Naive B cell (primary cell): Measurements from ENCODE around the gene EDC3. TPM values are rescaled to one million over a fixed set of nuclear protein-coding genes. Genes with fewer than 3 reads are reported as not detected.
A peak's percentile ranks its signal among the peaks of the same experiment; 100 is the strongest.
"Not testable (repeated sequence)": the region's sequence is repeated elsewhere in the genome, so short reads cannot be mapped to it uniquely, and the experiment has no call there.

Source experiments
- ATAC-seq, 2 donors: fragments of 150-1000 bp; cut with Tn5 transposase; 2 replicates each; pipeline ENCODE4 v1.10.0; 2021; ENCODE audit warnings: low read depth in 2 of 2, mild to moderate bottlenecking in 2 of 2, moderate library complexity in 2 of 2
- DNase-seq: peaks from one replicate; pipeline ENCODE4 v3.0.0; 2022
- H3K27ac Mint-ChIP-seq, 6 donors: one replicate each; pipeline ENCODE4 v1.8.0; 2020 to 2022; ENCODE audit warnings: mild to moderate bottlenecking in 6 of 6, mixed read lengths in 6 of 6, moderate library complexity in 5 of 6, inconsistent platforms in 2 of 6
- H3K27me3 Mint-ChIP-seq, 3 donors: one replicate each; pipeline ENCODE4 v1.8.0; 2021 to 2022; ENCODE audit warnings: mixed read lengths in 3 of 3, mild to moderate bottlenecking in 1 of 3
- H3K36me3 Mint-ChIP-seq, 2 donors: one replicate each; pipeline ENCODE4 v1.8.0; 2020 to 2022; ENCODE audit warnings: mixed read lengths in 2 of 2, inconsistent platforms in 1 of 2, mild to moderate bottlenecking in 1 of 2
- H3K4me1 Mint-ChIP-seq, 3 donors: one replicate each; pipeline ENCODE4 v1.8.0; 2020 to 2022; ENCODE audit warnings: mixed read lengths in 3 of 3, inconsistent platforms in 1 of 3, mild to moderate bottlenecking in 1 of 3, moderate library complexity in 1 of 3
- H3K4me3 Mint-ChIP-seq, 8 donors: one replicate each; pipeline ENCODE4 v1.8.0; 2020 to 2022; ENCODE audit warnings: mild to moderate bottlenecking in 8 of 8, mixed read lengths in 8 of 8, moderate library complexity in 8 of 8, inconsistent platforms in 2 of 8
- H3K9me3 Mint-ChIP-seq, 7 donors: one replicate each; pipeline ENCODE4 v1.8.0; 2020 to 2022; ENCODE audit warnings: mixed read lengths in 7 of 7, mild to moderate bottlenecking in 5 of 7, inconsistent platforms in 2 of 7, moderate library complexity in 1 of 7
- polyA plus RNA-seq, 6 donors: library from polyadenylated mRNA; unstranded; fragments of 300-500 nt; fragmentation: Illumina TruSeq; gene quantifications; one replicate each; pipeline ENCODE4 v1.2.3, GENCODE V29; 2021; ENCODE audit warnings: low read depth in 6 of 6

EDC3 gene
- polyA plus RNA-seq, 6 donors from 2014 or later: 14.4 to 30.1 (median 24.1) TPM

DNA sequence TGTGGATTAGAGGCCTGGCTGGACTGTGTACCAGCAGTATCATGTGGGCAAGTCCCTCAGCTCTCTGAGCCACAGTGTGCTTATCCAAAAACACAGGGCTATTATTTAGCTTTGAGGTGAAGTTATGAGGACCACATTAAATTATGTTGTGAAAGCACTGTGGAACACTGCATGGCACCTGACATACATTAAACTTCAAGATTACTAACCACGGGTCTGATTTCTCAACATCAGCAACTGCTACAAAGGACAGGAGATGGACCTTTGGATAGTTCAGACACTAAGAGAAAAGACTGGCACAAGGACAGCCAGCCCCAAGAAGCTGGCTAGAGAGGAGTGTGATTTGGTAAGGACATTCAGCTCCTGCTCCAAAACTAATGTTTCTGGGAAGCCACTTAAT is 58.8 kb downstream of the EDC3 start:
- Mint-ChIP-seq H3K27ac (peak overlapping the region in 1 of 6 donors; percentile 62), H3K27me3 (no peaks in the 10 kb centered on the region), H3K36me3 (peaks cover 13 to 41% of the 10 kb centered on the region in 2 donors), H3K9me3 (no peaks in the 10 kb centered on the region), H3K4me1 (peaks cover 10 to 17% (median 15%) of the 10 kb centered on the region in 3 donors), H3K4me3 (no peak overlapping the region)
- DNase-seq: no peak
- no peak for ATAC-seq

DNA sequence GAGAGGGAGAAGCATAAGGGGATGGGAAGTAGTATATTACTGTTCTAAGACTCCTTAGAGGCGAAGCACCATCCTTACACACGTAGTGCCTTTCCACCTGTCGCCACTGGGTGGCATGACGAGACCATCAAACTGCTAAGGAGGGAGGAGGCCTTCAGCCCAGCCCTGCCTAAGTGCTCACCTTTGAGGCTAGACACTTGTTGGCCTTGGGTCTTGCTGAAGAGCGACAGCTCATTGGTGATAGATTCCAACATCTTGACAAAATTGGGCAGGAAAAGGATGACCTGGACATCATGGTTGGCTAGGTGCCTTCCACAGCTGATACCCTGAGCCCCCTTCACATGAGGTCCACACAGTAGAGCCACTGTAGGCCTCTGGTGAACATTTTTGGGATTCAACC is 60.6 kb downstream of the EDC3 start:
- no peak overlapping the region for H3K4me3 Mint-ChIP-seq
- no peaks in the 10 kb centered on the region for H3K9me3 Mint-ChIP-seq
- no peaks in the 10 kb centered on the region for H3K27me3 Mint-ChIP-seq
- peak; percentile 67 for DNase-seq
- peaks cover 13 to 41% of the 10 kb centered on the region in 2 donors for H3K36me3 Mint-ChIP-seq
- peak overlapping the region in 2 of 6 donors; percentile 4 to 68 for H3K27ac Mint-ChIP-seq
- peak; percentile 57 to 62 for ATAC-seq
- H3K4me1 Mint-ChIP-seq: peaks cover 25 to 32% (median 31%) of the 10 kb centered on the region in 3 donors

DNA sequence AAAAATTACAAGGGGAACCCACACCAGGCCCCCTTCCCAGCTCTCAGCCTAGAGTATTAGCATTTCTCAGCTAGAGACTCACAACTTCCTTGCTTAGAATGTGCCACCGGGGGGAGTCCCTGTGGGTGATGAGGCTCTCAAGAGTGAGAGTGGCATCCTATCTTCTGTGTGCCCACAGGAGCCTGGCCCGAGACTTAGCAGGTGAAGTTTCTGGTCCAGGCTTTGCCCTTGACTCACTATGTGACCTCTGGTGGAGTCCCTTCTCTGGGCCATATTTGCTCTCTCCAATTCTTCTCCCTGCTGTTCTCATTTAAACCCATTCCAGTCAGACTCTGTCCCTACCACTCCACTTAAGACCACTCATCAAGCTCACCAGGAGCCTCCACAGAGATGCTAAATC is 62.0 kb downstream of the EDC3 start:
- DNase-seq: no peak
- no peak for ATAC-seq
- Mint-ChIP-seq H3K4me1 (peaks cover 38 to 43% (median 41%) of the 10 kb centered on the region in 3 donors), H3K36me3 (peaks cover 13 to 34% of the 10 kb centered on the region in 2 donors), H3K27ac (no peak overlapping the region), H3K9me3 (no peaks in the 10 kb centered on the region), H3K27me3 (no peaks in the 10 kb centered on the region), H3K4me3 (no peak overlapping the region)

DNA sequence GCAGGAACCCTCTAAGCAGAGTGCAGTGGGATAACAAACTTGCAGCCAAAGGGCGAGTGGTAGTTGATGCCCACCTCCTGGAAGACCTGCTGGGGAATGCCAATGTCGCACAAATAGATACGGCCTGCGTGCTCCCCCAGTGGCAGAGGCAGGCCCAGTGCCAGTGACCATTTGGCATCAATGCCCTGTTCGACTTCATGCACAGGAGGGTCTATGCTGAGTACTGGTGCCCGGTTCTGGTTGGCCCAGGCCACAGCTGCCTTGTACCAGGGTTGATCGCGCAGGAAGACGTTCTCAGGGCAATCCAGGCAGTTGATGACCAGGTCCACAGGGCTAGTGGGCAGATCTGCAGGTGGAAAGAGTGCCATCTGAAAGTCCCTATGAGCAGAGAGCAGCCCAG is 63.2 kb downstream of the EDC3 start:
- Mint-ChIP-seq H3K36me3 (peaks cover 13 to 32% of the 10 kb centered on the region in 2 donors), H3K4me3 (no peak overlapping the region), H3K4me1 (peaks cover 49 to 55% (median 50%) of the 10 kb centered on the region in 3 donors), H3K27ac (no peak overlapping the region), H3K27me3 (no peaks in the 10 kb centered on the region), H3K9me3 (no peaks in the 10 kb centered on the region)
- DNase-seq (no peak), ATAC-seq (no peak)

DNA sequence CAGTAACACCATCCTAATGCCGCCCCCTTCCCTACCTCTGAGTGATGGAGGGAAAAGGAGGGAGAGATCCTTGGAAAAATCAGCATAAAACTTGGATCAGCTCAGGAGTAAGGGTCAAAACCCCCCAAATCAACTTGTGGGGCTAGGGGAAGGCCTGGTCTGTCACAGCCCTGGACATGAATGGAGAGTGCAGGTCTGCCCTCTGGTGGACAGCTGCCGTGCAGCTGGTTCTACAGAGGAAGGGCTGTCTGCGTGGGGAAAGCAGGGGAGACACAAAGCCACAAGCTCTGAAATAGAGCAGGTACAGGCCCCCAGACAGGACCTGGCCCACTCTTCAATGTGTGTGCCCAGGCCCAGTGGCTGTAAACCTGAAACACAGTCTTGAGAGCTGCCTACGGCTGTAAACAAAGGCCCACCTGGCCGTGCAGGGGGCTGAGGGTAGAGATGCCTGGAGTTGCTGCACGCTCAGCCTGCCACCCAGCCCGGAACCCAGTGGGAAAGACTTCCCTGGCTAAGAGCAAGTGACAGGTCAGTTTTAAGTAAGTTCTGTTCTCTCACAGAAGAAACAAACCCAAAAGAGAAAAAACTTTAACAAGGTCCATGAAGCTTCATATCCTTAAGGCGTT is 63.8 kb downstream of the EDC3 start:
- Mint-ChIP-seq H3K4me1 (peaks cover 54 to 61% (median 56%) of the 10 kb centered on the region in 3 donors), H3K27me3 (no peaks in the 10 kb centered on the region), H3K27ac (peak overlapping the region in 4 of 6 donors; percentile 37 to 65 (median 40)), H3K36me3 (peaks cover 18 to 32% of the 10 kb centered on the region in 2 donors), H3K4me3 (no peak overlapping the region), H3K9me3 (no peaks in the 10 kb centered on the region)
- DNase-seq (peak; percentile 60), ATAC-seq (peak; percentile 20 to 26)

DNA sequence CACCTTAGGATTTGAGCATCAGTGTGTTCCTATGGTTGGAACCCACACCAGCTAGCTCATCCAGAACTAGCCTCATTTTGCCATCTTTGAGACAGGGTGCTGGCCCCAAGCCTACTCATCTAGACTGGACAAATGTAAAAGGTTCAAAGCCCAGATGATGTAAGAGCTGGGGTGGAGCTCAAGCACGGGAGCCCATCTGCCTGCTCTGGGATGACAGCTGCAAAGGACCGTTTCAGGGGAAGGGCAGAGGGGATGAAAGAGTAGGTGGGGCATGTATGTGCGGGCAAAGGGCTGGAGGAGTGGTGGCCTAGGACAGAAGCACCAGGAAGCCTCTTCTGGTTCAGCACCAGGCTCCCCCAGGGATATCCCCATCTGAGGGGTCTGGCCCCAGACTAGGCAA is 64.4 kb downstream of the EDC3 start:
- Mint-ChIP-seq H3K9me3 (no peaks in the 10 kb centered on the region), H3K4me1 (peaks cover 57 to 67% (median 62%) of the 10 kb centered on the region in 3 donors), H3K36me3 (peaks cover 12 to 32% of the 10 kb centered on the region in 2 donors), H3K27me3 (no peaks in the 10 kb centered on the region), H3K27ac (peak overlapping the region in 2 of 6 donors; percentile 38 to 65), H3K4me3 (peak overlapping the region in 1 of 8 donors; percentile 10)
- ATAC-seq (no peak), DNase-seq (no peak)

DNA sequence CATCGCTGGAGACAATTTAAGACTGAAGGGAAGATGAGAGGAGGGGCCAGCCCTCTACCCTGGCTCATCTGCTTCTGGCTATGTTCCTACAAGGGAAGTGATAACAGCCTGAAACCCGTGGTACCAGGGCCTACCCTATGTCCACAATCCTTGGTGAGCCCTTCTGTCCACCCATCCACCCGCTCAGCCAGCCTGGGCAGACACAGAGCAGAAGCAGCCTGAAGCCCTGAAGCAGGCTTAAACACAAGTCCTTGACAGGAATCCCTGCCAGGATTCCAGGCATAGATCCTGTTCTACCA is 64.8 kb downstream of the EDC3 start:
- Mint-ChIP-seq H3K36me3 (peaks cover 9 to 28% of the 10 kb centered on the region in 2 donors), H3K27me3 (no peaks in the 10 kb centered on the region), H3K27ac (peak overlapping the region in 4 of 6 donors; percentile 38 to 94 (median 77)), H3K4me1 (peaks cover 56 to 70% (median 61%) of the 10 kb centered on the region in 3 donors), H3K9me3 (no peaks in the 10 kb centered on the region), H3K4me3 (no peak overlapping the region)
- DNase-seq (no peak), ATAC-seq (no peak)

DNA sequence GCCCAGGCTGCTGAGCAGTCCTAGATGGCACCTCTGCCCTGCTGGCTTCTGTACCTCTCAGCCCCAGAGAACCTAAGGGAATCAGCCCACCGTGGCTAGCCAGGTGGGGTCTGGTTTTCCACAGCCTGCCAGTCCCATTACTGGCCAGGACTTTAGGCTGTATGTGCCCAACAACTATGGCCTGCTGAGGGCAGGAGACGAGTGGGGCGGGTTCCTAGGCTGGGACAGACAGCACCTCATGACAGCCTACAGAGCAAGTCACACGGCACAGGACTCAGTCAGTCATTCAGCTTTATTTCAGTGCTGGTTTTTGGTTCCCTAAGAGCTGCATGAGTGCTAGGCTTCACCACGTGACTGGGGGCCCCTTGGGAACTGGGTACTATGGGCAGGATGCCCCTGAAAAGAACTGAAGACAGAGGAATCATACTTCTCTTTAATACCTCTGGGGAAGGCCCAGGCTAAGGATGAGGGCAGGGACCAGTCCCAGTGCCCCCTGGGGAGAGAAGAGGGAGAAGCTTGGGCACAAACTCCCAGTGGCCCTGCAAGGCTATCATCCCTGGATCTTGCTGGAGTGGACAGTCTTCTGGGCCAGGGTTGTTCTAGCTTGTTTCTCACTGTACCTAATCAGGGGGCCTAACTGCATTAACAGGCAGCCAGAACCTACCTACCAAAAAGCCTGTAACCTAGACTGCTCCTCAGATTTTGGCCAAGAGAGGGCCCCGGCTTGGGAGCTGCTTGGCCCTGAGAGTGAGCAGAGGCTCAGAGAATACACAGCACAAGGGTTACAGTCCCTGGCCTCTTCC is 65.3 kb downstream of the EDC3 start:
- peak overlapping the region in 5 of 8 donors; percentile 2 to 78 (median 50) for H3K4me3 Mint-ChIP-seq
- peak; percentile 78 for DNase-seq

DNA sequence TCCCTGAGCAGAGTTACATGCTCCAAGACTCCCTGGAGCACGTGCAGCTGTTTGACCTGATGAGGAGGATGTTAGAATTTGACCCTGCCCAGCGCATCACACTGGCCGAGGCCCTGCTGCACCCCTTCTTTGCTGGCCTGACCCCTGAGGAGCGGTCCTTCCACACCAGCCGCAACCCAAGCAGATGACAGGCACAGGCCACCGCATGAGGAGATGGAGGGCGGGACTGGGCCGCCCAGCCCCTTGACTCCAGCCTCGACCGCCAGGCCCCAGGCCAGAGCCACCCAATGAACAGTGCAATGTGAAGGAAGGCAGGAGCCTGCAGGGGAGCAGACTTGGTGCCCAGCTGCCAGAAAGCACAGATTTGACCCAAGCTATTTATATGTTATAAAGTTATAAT is 66.1 kb downstream of the EDC3 start:
- H3K9me3 Mint-ChIP-seq, H3K27me3 Mint-ChIP-seq, ATAC-seq, H3K4me3 Mint-ChIP-seq, DNase-seq: not testable (repeated sequence)
- H3K4me1 Mint-ChIP-seq: peaks cover 57 to 71% (median 57%) of the 10 kb centered on the region in 3 donors
- H3K36me3 Mint-ChIP-seq: peaks cover 4 to 18% of the 10 kb centered on the region in 2 donors
- H3K27ac Mint-ChIP-seq: peak overlapping the region in 5 of 6 donors; percentile 64 to 94 (median 89)

More for the DNA sequence above, 65.3 kb downstream of the EDC3 start:
- ATAC-seq: peak; percentile 68 to 69
- Mint-ChIP-seq H3K27ac (peak overlapping the region; percentile 8 to 94 (median 80)), H3K9me3 (no peaks in the 10 kb centered on the region), H3K27me3 (no peaks in the 10 kb centered on the region), H3K36me3 (peaks cover 4 to 23% of the 10 kb centered on the region in 2 donors), H3K4me1 (peaks cover 56 to 72% (median 57%) of the 10 kb centered on the region in 3 donors)

DNA sequence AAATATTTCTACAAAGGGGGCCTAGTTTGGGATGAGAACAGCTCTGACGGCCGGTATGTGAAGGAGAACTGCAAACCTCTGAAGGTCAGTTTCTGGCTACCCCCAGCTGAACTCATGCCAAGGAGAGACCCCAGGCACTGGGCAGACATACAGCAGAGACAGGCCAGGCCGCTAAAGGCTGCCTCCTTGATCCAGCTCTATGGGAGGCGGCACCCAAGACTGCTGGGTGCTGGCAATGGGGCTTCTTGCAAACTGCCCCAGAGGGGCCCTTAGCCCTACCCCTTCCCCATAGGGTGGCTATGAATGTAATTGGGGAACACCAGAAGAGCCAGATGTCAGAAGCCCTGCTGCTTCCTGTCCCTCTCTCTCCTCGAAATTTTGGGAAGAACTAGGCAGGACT is 66.9 kb downstream of the EDC3 start:
- no peaks in the 10 kb centered on the region for H3K9me3 Mint-ChIP-seq
- no peak for DNase-seq
- H3K4me1 Mint-ChIP-seq: peaks cover 55 to 71% (median 57%) of the 10 kb centered on the region in 3 donors
- peak overlapping the region in 5 of 6 donors; percentile 33 to 90 (median 74) for H3K27ac Mint-ChIP-seq
- peaks cover 4 to 10% of the 10 kb centered on the region in 2 donors for H3K36me3 Mint-ChIP-seq
- no peak for ATAC-seq
- peak overlapping the region in 4 of 8 donors; percentile 20 to 61 (median 38) for H3K4me3 Mint-ChIP-seq
- no peaks in the 10 kb centered on the region for H3K27me3 Mint-ChIP-seq

DNA sequence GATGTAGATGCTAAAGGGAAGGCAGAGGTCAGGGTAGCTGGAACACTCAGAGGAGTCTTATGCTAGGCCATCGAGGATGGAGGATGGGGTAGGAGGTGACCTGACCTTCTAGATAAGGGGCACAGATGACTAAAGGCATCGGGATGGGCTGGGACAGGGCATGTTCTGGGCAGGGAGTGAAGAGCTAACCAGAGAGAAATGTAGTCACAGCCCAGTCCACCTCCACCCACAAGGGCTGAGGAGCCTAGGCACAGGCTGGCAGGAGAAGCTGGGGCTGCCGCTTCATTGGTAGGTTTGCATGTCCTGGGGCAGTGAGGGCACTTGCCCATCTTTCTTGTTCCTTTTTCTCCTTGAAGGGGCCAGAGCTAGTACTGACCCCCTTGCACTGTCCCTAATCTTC is 67.6 kb downstream of the EDC3 start:
- Mint-ChIP-seq H3K27me3 (no peaks in the 10 kb centered on the region), H3K4me1 (peaks cover 56 to 71% (median 57%) of the 10 kb centered on the region in 3 donors), H3K36me3 (peaks cover 4 to 8% of the 10 kb centered on the region in 2 donors)

DNA sequence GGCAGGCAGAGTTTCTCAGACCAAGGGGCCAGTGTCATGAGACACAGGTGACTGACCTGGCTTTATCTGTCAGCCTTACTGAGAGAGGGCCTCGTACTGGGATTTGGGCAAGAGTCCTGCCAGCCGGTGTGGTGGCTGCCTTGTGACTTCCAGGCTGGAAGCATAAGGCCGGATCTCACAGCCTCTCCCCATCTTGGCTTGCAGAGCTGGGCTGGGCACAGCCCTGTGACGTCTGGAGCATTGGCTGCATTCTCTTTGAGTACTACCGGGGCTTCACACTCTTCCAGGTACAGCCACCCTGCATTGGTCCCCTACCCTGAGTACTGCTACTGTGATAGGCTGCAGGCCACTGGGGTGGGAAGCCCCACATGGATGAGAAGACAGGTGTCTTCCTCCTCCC is 68.1 kb downstream of the EDC3 start:
- peaks cover 56 to 71% (median 57%) of the 10 kb centered on the region in 3 donors for H3K4me1 Mint-ChIP-seq
- DNase-seq (no peak), ATAC-seq (no peak)
- peak overlapping the region; percentile 90 to 99 (median 96) for H3K27ac Mint-ChIP-seq
- H3K27me3 Mint-ChIP-seq: no peaks in the 10 kb centered on the region
- no peaks in the 10 kb centered on the region for H3K9me3 Mint-ChIP-seq
- H3K4me3 Mint-ChIP-seq: peak overlapping the region; percentile 65 to 89 (median 76)
- peaks cover 4 to 8% of the 10 kb centered on the region in 2 donors for H3K36me3 Mint-ChIP-seq

More for the DNA sequence above, 67.6 kb downstream of the EDC3 start:
- Mint-ChIP-seq H3K9me3 (no peaks in the 10 kb centered on the region), H3K4me3 (peak overlapping the region in 4 of 8 donors; percentile 44 to 89 (median 74)), H3K27ac (peak overlapping the region; percentile 16 to 99 (median 89))
- ATAC-seq (no peak), DNase-seq (no peak)

DNA sequence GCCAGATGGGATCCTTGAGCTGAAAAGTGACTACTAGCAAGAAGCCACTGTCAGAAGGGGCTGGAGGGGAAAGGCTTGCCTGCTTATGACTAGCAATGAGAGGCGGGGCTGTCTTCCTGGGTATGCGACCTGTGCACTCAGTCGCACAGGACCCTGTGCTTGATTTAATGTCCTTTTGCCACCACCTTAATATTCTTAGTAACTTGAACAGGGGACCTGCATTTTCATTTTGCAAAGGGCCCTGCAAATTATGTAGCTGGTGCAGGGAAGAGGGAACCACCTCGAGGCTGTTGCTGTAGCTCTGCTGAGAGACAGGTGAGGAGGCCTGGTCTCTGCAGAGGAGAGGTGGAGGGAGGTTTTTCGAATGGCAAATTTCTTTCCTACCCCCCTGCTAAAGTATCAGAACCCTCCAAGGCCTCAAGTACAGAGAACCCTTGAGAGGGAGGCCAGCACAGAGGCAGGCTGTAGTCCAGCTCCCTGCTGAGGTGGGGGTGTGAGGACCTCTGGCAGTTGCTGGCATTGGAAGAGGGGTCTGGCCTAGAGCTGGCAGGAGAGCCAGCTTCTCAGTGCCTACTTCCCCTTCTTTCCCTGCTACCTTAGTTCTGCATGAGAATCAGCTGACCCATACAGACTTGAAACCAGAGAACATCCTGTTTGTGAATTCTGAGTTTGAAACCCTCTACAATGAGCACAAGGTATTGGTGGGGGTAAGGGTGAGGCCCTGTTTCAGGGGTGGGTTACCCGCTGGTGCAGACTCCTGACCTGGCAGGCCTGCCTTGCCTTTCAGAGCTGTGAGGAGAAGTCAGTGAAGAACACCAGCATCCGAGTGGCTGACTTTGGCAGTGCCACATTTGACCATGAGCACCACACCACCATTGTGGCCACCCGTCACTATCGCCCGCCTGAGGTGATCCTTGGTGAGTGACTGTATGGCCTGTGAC is 68.8 kb downstream of the EDC3 start:
- peaks cover 55 to 68% (median 58%) of the 10 kb centered on the region in 3 donors for H3K4me1 Mint-ChIP-seq
- peak; percentile 78 to 81 for ATAC-seq
- peaks cover 4 to 8% of the 10 kb centered on the region in 2 donors for H3K36me3 Mint-ChIP-seq
- no peaks in the 10 kb centered on the region for H3K9me3 Mint-ChIP-seq
- peak overlapping the region; percentile 65 to 89 (median 76) for H3K4me3 Mint-ChIP-seq
- peak; percentile 74 for DNase-seq
- H3K27me3 Mint-ChIP-seq: no peaks in the 10 kb centered on the region
- H3K27ac Mint-ChIP-seq: peak overlapping the region; percentile 90 to 99 (median 96)
